HepG2 (cell line): ENCODE measurements around the gene SLC39A3. TPM values are rescaled to one million over a fixed set of nuclear protein-coding genes. Genes with fewer than 3 reads are reported as not detected.

Experiments used
- ATAC-seq: fragments of 200-7000 bp; cut with Tn5 transposase; 3 replicates; pipeline ENCODE4 v1.9.1; 2020; ENCODE audit warnings: mild to moderate bottlenecking, moderate library complexity
- BruUV-seq: library from RNA; stranded (reverse); fragments of 400-500 nt; replicated peaks from 2 replicates; lab custom pipeline; 2021; lab: Mats Ljungman, UMichigan
- CTCF ChIA-PET: fragments of 300-600 bp; formaldehyde crosslinking; extraction: SDS; loops from one replicate; lab custom pipeline; 2021; ENCODE audit warnings: low total read pairs, inconsistent platforms, low intra/inter-chr PET ratio; lab: Yijun Ruan, JAX
- POLR2A ChIA-PET: fragments of 350-600 bp; sonication (Branson Sonifier 250); formaldehyde crosslinking; loops from one replicate; lab custom pipeline; 2020; ENCODE audit warnings: antibody characterized with exemption, inconsistent platforms; lab: Yijun Ruan, JAX
- DNase-seq: peaks from one replicate; pipeline ENCODE4 v3.0.0-alpha.2; 2015; ENCODE audit warnings: low spot score
- FAIRE-seq: peaks from 3 replicates; lab custom pipeline; 2011; peaks lifted over from hg19 to GRCh38; lab: Jason Lieb, UNC
- H2AFZ ChIP-seq: one replicate; pipeline ENCODE4 v1.6.1; 2011; ENCODE audit warnings: low read length, inconsistent platforms
- H3K27ac ChIP-seq: fragments of 300-600 bp; 3 replicates; pipeline ENCODE4 v1.8.0; 2011; ENCODE audit warnings: mixed run types, mild to moderate bottlenecking, mixed read lengths, low read length, inconsistent platforms; ENCODE audit not compliant: insufficient read depth; ENCODE audit errors: extremely low read length
- H3K27me3 ChIP-seq, 2 experiments: fragments of 200-600 bp in 1 of 2; 2 replicates in 1 of 2; 3 replicates in 1 of 2; pipeline versions ENCODE4 v1.6.0 to v1.8.0; 2011; ENCODE audit warnings: low read length in 2 of 2, mild to moderate bottlenecking in 2 of 2, moderate library complexity in 2 of 2, inconsistent platforms in 1 of 2; ENCODE audit not compliant: insufficient read depth in 2 of 2, control insufficient read depth in 1 of 2
- H3K36me3 ChIP-seq, 2 experiments: fragments of 200-600 bp in 1 of 2; replicated peaks in 1 of 2; 2 replicates in 1 of 2; 3 replicates in 1 of 2; pipeline versions ENCODE4 v1.5.1 to v1.8.0; 2011; ENCODE audit warnings: low read length in 2 of 2, inconsistent platforms in 1 of 2; ENCODE audit not compliant: insufficient read depth in 2 of 2, control insufficient read depth in 1 of 2
- H3K4me1 ChIP-seq: 2 replicates; pipeline ENCODE4 v1.5.1; 2012; ENCODE audit warnings: low read length, inconsistent platforms; ENCODE audit not compliant: insufficient read depth
- H3K4me2 ChIP-seq: 2 replicates; pipeline ENCODE4 v1.6.0; 2011; ENCODE audit warnings: low read depth, low read length, inconsistent platforms
- H3K4me3 ChIP-seq, 3 experiments: fragments of 200-600 bp in 1 of 3; sonication (generic), shearing (Covaris generic) in 1 of 3; replicated peaks in 1 of 3; 2 replicates each; pipeline ENCODE4 v1.5.1; 2011 to 2016; ENCODE audit warnings: low read length in 3 of 3, inconsistent platforms in 2 of 3, low read depth in 2 of 3, mild to moderate bottlenecking in 2 of 3, control low read depth in 1 of 3, mixed read lengths in 1 of 3; ENCODE audit not compliant: insufficient read depth in 1 of 3
- H3K79me2 ChIP-seq: one replicate; pipeline ENCODE4 v1.6.1; 2011; ENCODE audit warnings: low read length, inconsistent platforms; ENCODE audit not compliant: insufficient read depth
- H3K9ac ChIP-seq: 2 replicates; pipeline ENCODE4 v1.6.0; 2011; ENCODE audit warnings: mild to moderate bottlenecking, low read depth, low read length, inconsistent platforms; ENCODE audit not compliant: insufficient read depth
- H3K9me3 ChIP-seq: 2 replicates; pipeline ENCODE4 v1.5.1; 2012; ENCODE audit warnings: mild to moderate bottlenecking, low read length
- H4K20me1 ChIP-seq: 2 replicates; pipeline ENCODE4 v1.6.0; 2011; ENCODE audit warnings: inconsistent platforms, mild to moderate bottlenecking, low read length, moderate library complexity; ENCODE audit not compliant: insufficient read depth
- WGBS: methylation state at CpG from one replicate; pipeline ENCODE4 v1.1.6; 2017; ENCODE audit warnings: low lambda C conversion rate; 5-methylcytosine and 5-hydroxymethylcytosine counted together
- in situ Hi-C: cut with HindIII; loops from 2 replicates; pipeline ENCODE4 v1.10.0; 2017; ENCODE audit warnings: low pct_unique_long_range_greater_than_20kb; ENCODE audit not compliant: extremely low pct_ligation_motif_present
- intact Hi-C: fragments of 100-400 bp; cut with micrococcal nuclease; formaldehyde crosslinking; loops from one replicate; pipeline ENCODE4 v1.10.0; 2022; ENCODE audit not compliant: unreplicated experiment
- polyA plus RNA-seq, 8 experiments: library from polyadenylated mRNA; depleted of rRNA in 3 of 8; stranded (reverse) in 7 of 8; unstranded in 1 of 8; fragments of >200 nt; fragmentation: Illumina TruSeq in 4 of 8; extraction: Trizol in 4 of 8; gene quantifications; 2 replicates each; pipeline versions ENCODE4 v1.2.1 to v1.2.3, GENCODE V29; 2011 to 2016; ENCODE audit warnings: low read depth in 4 of 8, missing spikeins in 1 of 8, mixed read lengths in 1 of 8; ENCODE audit not compliant: insufficient read depth in 1 of 8
- total RNA-seq, 5 experiments: library from RNA; depleted of rRNA; stranded (reverse); fragments of >200 nt; fragmentation: Illumina TruSeq; extraction: Trizol; gene quantifications; 2 replicates each; pipeline ENCODE4 v1.2.3, GENCODE V29; 2016; ENCODE audit warnings: low read depth in 1 of 5
- TF ChIP-seq, protein P1 (sequence below), 2 experiments: sonication (generic) in 1 of 2; formaldehyde crosslinking in 1 of 2; IDR thresholded peaks; 2 replicates each; pipeline versions ENCODE4 v1.4.0 to v1.6.1; 2016 to 2020; ENCODE audit warnings: borderline replicate concordance in 1 of 2, low read depth in 1 of 2, mild to moderate bottlenecking in 1 of 2, missing genetic modification reagents in 1 of 2
- TF ChIP-seq, protein P2 (sequence below): fragments of 450-650 bp; IDR thresholded peaks from 2 replicates; pipeline ENCODE4 v1.6.1; 2016

Gene SLC39A3
- total and polyA plus RNA-seq, 2 of the 13 experiments (the other 11 are each of a cell fraction or from before 2014, with no cell fraction given) = 33.6 to 41.6 TPM

DNA sequence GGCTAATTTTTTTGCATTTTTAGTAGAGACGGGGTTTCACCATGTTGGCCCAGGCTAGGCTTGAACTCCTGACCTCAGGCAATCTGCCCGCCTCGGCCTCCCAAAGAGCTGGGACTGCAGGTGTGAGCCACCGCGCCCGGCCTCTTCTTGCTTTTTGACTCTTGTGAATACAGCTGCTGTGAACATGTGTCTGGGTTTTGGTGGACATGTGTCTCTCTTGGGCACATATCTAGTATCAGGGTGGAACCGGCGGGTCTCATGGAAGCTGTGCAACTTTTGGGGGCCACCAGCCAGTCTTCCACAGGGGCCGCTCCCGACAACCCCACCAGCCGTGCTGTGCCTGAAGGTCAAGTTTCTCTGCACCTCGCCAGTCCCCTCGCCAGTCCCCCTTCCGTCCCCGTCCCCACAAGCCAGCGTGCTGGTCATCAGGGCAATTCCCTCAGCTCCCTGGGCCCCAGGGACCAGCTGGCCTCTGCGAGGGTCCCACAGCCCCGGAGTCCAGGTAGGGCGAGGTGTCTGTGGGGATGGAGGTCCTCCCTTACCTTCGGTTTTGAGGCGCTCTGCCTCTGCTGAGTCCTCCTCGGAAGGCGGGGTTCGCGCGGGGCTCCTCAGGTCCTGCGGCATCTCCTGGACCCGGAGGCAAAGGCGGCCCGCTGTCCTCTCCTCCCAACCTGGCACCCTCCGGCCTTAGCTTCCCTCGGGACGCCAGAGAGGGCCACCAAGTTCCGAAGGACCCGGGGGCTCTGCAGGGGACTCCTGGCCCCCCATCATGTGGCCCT lies 27.0 kb upstream of the SLC39A3 start:
- no peaks in the 10 kb centered on the region for H3K27me3 ChIP-seq
- intact Hi-C loops = no loop called here
- no peak overlapping the region for H3K4me2 ChIP-seq
- H4K20me1 ChIP-seq = peaks cover 15% of the 10 kb centered on the region; the same call in 1 of the 2 replicates
- DNase-seq = no peak
- in situ Hi-C loops = no loop called here
- peaks cover 31 to 68% of the 10 kb centered on the region in 2 experiments; a peak in 4 of 5 replicates for H3K36me3 ChIP-seq
- no peaks in the 10 kb centered on the region for H3K9me3 ChIP-seq
- FAIRE-seq = no peak
- BruUV-seq = no TSS peak
- H3K27ac ChIP-seq = no peak overlapping the region
- no peak overlapping the region for H3K9ac ChIP-seq
- TF ChIP-seq, protein P1, sequence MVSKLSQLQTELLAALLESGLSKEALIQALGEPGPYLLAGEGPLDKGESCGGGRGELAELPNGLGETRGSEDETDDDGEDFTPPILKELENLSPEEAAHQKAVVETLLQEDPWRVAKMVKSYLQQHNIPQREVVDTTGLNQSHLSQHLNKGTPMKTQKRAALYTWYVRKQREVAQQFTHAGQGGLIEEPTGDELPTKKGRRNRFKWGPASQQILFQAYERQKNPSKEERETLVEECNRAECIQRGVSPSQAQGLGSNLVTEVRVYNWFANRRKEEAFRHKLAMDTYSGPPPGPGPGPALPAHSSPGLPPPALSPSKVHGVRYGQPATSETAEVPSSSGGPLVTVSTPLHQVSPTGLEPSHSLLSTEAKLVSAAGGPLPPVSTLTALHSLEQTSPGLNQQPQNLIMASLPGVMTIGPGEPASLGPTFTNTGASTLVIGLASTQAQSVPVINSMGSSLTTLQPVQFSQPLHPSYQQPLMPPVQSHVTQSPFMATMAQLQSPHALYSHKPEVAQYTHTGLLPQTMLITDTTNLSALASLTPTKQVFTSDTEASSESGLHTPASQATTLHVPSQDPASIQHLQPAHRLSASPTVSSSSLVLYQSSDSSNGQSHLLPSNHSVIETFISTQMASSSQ (IDR thresholded peaks at IDR 0.05; ENCODE audit: low read depth) = no peak
- TF ChIP-seq, protein P1 (CRISPR knock-in tag; IDR thresholded peaks at IDR 0.05; ENCODE audit: borderline replicate concordance) = no peak
- TF ChIP-seq, protein P2, sequence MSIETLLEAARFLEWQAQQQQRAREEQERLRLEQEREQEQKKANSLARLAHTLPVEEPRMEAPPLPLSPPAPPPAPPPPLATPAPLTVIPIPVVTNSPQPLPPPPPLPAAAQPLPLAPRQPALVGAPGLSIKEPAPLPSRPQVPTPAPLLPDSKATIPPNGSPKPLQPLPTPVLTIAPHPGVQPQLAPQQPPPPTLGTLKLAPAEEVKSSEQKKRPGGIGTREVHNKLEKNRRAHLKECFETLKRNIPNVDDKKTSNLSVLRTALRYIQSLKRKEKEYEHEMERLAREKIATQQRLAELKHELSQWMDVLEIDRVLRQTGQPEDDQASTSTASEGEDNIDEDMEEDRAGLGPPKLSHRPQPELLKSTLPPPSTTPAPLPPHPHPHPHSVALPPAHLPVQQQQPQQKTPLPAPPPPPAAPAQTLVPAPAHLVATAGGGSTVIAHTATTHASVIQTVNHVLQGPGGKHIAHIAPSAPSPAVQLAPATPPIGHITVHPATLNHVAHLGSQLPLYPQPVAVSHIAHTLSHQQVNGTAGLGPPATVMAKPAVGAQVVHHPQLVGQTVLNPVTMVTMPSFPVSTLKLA = peak; percentile 79
- CTCF ChIA-PET = no interaction called here
- 95% methylated on average over 17 of the region's 35 CpGs for WGBS
- POLR2A ChIA-PET = no interaction called here
- H3K4me3 ChIP-seq = no peak overlapping the region
- no peak for ATAC-seq
- no peak overlapping the region for H2AFZ ChIP-seq
- no peaks in the 10 kb centered on the region for H3K4me1 ChIP-seq
- H3K79me2 ChIP-seq = peaks cover 29% of the 10 kb centered on the region
